ENCODE results near the gene BSG. TPM values are rescaled to one million over a fixed set of nuclear protein-coding genes. Genes with fewer than 3 reads are reported as not detected.

Gene BSG
- total and polyA plus RNA-seq, 9 of the 15 experiments (the other 6 are each of a cell fraction or from before 2014, with no cell fraction given): 4.6 to 495 (median 187) TPM

DNA sequence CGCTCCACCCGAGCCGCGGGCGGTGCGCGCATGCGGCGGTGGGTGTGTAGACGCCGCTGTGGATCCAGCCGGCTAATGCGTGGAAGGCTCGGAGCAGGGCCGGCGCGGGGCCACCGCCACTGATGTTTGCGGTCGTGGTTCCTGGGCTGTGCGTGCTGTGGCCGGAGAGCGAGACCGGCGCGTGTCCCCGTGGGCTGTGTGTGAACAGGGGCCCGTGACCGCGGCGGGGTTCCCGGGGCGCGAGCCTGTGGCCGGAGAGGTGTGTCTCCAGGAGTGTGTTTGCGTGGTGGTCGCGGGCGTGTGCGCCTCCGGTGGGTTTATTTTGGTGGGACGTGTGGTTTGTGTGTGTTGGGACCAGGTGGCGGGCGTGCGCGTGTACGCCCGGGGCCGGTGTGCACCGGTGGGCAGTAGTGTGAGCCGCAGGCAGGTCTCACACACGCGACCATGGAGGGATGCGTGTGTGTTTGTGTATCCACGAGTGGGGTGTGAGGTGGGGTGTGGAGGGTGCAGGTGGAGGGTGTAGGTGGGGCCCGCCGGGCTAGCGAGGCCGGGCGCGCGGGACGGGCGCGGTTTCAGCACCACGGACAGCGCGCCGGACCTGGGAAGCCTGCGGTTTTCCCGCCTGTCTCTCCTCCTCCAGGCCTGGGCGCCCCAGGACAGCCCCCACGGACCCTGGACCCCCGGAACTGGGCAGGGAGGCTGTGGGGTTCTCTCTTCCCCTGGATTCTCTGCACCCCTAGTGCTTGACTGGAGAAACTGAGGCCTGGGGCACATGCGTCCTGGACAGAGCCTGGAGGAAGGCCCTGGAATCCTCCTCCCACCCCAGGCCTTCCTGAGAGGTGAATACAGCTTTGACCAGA lies 18.9 kb downstream of the BSG start:
- no peak for FAIRE-seq
- WGBS (ENCODE audit: insufficient coverage, low coverage, missing lambda C conversion rate): 13% methylated on average over 65 of the region's 75 CpGs
- Histone ChIP-seq H3K27ac (ENCODE audit: extremely low read depth, low read depth, low read length) (no peak overlapping the region), H3K9me1 (ENCODE audit: control insufficient read depth, insufficient read depth, low read length) (no peaks in the 10 kb centered on the region), H3K36me3 (ENCODE audit: control insufficient read depth, insufficient read depth, low read length) (no peaks in the 10 kb centered on the region), H3K4me2 (ENCODE audit: insufficient read depth, low read length) (no peak overlapping the region), H3K27me3 (ENCODE audit: control insufficient read depth in 2 of 2, insufficient read depth in 2 of 2, low read length in 2 of 2) (peaks cover 12 to 34% of the 10 kb centered on the region in 2 experiments; a peak in 4 of 5 replicates), H3K9me3 (replicated peaks; ENCODE audit: control insufficient read depth, insufficient read depth, low read depth, low read length) (no peaks in the 10 kb centered on the region), H3K9ac (ENCODE audit: insufficient read depth in 1 of 2, low read depth in 2 of 2, low read length in 2 of 2) (no peak overlapping the region), H3K4me1 (replicated peaks in 1 of 2; ENCODE audit: control insufficient read depth in 2 of 2, insufficient read depth in 2 of 2, low read length in 2 of 2) (peaks cover 3 to 80% of the 10 kb centered on the region in 2 experiments; a peak in 3 of 5 replicates), H3K4me3 (no peak overlapping the region), H4K20me1 (replicated peaks; ENCODE audit: control insufficient read depth, insufficient read depth, low read length) (peaks cover 20% of the 10 kb centered on the region; the same call in 1 of the 2 replicates), H3K79me2 (ENCODE audit: control insufficient read depth, insufficient read depth, low read length) (no peaks in the 10 kb centered on the region), H2AFZ (ENCODE audit: low read depth, low read length) (no peak overlapping the region)
- intact Hi-C loops (cut with micrococcal nuclease) (no loop called here), in situ Hi-C loops (cut with MboI) (no loop called here)
- peak; percentile 48 to 72 (median 68) for DNase-seq (ENCODE audit: extremely low read depth in 1 of 4, low spot score in 3 of 4)
- no TSS peak for BruUV-seq (replicated peaks)
- CTCF ChIA-PET (ENCODE audit: low intra/inter-chr PET ratio): no interaction called here
- ATAC-seq: peak; percentile 58
- POLR2A ChIA-PET: no interaction called here
- no peak for TF ChIP-seq CSDE1 (IDR thresholded peaks at IDR 0.05)
- TF ChIP-seq, protein P1, sequence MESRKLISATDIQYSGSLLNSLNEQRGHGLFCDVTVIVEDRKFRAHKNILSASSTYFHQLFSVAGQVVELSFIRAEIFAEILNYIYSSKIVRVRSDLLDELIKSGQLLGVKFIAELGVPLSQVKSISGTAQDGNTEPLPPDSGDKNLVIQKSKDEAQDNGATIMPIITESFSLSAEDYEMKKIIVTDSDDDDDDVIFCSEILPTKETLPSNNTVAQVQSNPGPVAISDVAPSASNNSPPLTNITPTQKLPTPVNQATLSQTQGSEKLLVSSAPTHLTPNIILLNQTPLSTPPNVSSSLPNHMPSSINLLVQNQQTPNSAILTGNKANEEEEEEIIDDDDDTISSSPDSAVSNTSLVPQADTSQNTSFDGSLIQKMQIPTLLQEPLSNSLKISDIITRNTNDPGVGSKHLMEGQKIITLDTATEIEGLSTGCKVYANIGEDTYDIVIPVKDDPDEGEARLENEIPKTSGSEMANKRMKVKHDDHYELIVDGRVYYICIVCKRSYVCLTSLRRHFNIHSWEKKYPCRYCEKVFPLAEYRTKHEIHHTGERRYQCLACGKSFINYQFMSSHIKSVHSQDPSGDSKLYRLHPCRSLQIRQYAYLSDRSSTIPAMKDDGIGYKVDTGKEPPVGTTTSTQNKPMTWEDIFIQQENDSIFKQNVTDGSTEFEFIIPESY (CRISPR knock-in tag; IDR thresholded peaks at IDR 0.05): peak; percentile 46; the same call in 1 of the 2 replicates
- TF ChIP-seq SMAD3 (CRISPR knock-in tag; conservative IDR thresholded peaks at IDR 0.05): no peak
- peak; percentile 76; the same call in 1 of the 2 replicates for TF ChIP-seq SAFB (IDR thresholded peaks at IDR 0.05; ENCODE audit: borderline replicate concordance, low read depth, low read length)
- 0 out of 2 replicates have a peak, but pooled peaks have one; percentile 15 for TF ChIP-seq BCOR (IDR thresholded peaks at IDR 0.05)
- TF ChIP-seq STAT6 (CRISPR knock-in tag; IDR thresholded peaks at IDR 0.05): no peak
- peak; percentile 22; the same call in 1 of the 2 replicates for TF ChIP-seq CXXC5 (CRISPR knock-in tag; IDR thresholded peaks at IDR 0.05)
- peak; percentile 27; the same call in 1 of the 2 replicates for TF ChIP-seq TCF3 (CRISPR knock-in tag; IDR thresholded peaks at IDR 0.05)
- no peak for TF ChIP-seq ZEB2 (IDR thresholded peaks at IDR 0.05)
- peak; percentile 75; the same call in 1 of the 2 replicates for TF ChIP-seq ESRRA (IDR thresholded peaks at IDR 0.05; ENCODE audit: borderline replicate concordance, low read depth)
- TF ChIP-seq ATF6 (CRISPR knock-in tag; IDR thresholded peaks at IDR 0.05): peak; percentile 75; the same call in 1 of the 2 replicates
- TF ChIP-seq DIDO1 (tag; IDR thresholded peaks at IDR 0.05; ENCODE audit: low read depth): no peak
- no peak for TF ChIP-seq KLF16 (IDR thresholded peaks at IDR 0.05)
- TF ChIP-seq HDAC1 (IDR thresholded peaks at IDR 0.05): peak; percentile 27 to 83; a peak in 2 of 4 replicates
